HEK293 (cell line): ENCODE data around the gene CSNK1E.

ENCODE experiments used
- CTCF ChIA-PET: fragments of 350-600 bp; formaldehyde crosslinking; extraction: SDS; loops from one replicate; lab custom pipeline; 2021; ENCODE audit warnings: antibody characterized with exemption; lab: Yijun Ruan, JAX
- POLR2A ChIA-PET: fragments of 300-600 bp; formaldehyde crosslinking; extraction: SDS; loops from one replicate; lab custom pipeline; 2020; ENCODE audit warnings: antibody characterized with exemption, inconsistent platforms; lab: Yijun Ruan, JAX
- H3K27ac ChIP-seq: fragments of 200-500 bp; sonication (Bioruptor generic); 2 replicates; pipeline ENCODE4 v1.5.1; 2014; ENCODE audit warnings: low read depth, low read length, control low read depth, inconsistent platforms; ENCODE audit errors: extremely low read depth
- H3K36me3 ChIP-seq, 2 experiments: fragments of 200-500 bp in 1 of 2; sonication (Bioruptor generic) in 1 of 2; 1 replicate in 1 of 2; 2 replicates in 1 of 2; pipeline ENCODE4 v1.5.1; 2014 to 2017; ENCODE audit warnings: inconsistent platforms in 2 of 2, low read length in 2 of 2; ENCODE audit not compliant: control insufficient read depth in 2 of 2, insufficient read depth in 1 of 2
- H3K4me1 ChIP-seq: fragments of 200-500 bp; sonication (Bioruptor generic); 2 replicates; pipeline ENCODE4 v1.5.1; 2014; ENCODE audit warnings: mild to moderate bottlenecking, low read length, inconsistent platforms; ENCODE audit not compliant: control insufficient read depth, insufficient read depth
- H3K4me3 ChIP-seq: 2 replicates; pipeline ENCODE4 v1.5.1; 2011; ENCODE audit warnings: low read depth, mild to moderate bottlenecking, control low read depth, low read length, moderate library complexity
- H3K9me3 ChIP-seq: fragments of 200-500 bp; sonication (Bioruptor generic); 2 replicates; pipeline ENCODE4 v1.5.1; 2014; ENCODE audit warnings: low read depth, low read length, inconsistent platforms; ENCODE audit not compliant: control insufficient read depth, insufficient read depth
- GLI2 ChIP-seq: fragments of 450-650 bp; formaldehyde crosslinking; IDR thresholded peaks from 2 replicates; pipeline ENCODE4; 2017; ENCODE audit warnings: missing biosample characterization, missing genetic modification characterization, low read depth, borderline replicate concordance
- HIC1 ChIP-seq: fragments of 450-650 bp; formaldehyde crosslinking; IDR thresholded peaks from 2 replicates; pipeline ENCODE4 v1.5.1; 2016; ENCODE audit warnings: missing biosample characterization, missing genetic modification characterization
- KLF8 ChIP-seq: fragments of 450-650 bp; formaldehyde crosslinking; IDR thresholded peaks from 2 replicates; pipeline ENCODE4 v1.5.1; 2016; ENCODE audit warnings: missing biosample characterization, missing genetic modification characterization
- SCRT2 ChIP-seq: fragments of 450-650 bp; formaldehyde crosslinking; IDR thresholded peaks from 2 replicates; pipeline ENCODE4 v1.5.1; 2016; ENCODE audit warnings: missing biosample characterization, missing genetic modification characterization
- YY1 ChIP-seq: fragments of 450-650 bp; formaldehyde crosslinking; IDR thresholded peaks from 2 replicates; pipeline ENCODE4 v1.5.1; 2018; ENCODE audit warnings: missing biosample characterization, missing genetic modification characterization
- ZBTB17 ChIP-seq: fragments of 450-650 bp; formaldehyde crosslinking; IDR thresholded peaks from 2 replicates; pipeline ENCODE4 v1.5.1; 2016; ENCODE audit warnings: missing biosample characterization, missing genetic modification characterization
- ZNF146 ChIP-seq: fragments of 450-650 bp; formaldehyde crosslinking; IDR thresholded peaks from 2 replicates; pipeline ENCODE4 v1.5.1; 2016; ENCODE audit warnings: missing biosample characterization, missing genetic modification characterization
- ZNF426 ChIP-seq: fragments of 450-650 bp; formaldehyde crosslinking; IDR thresholded peaks from 2 replicates; pipeline ENCODE4 v1.5.1; 2017; ENCODE audit warnings: missing biosample characterization, missing genetic modification characterization, mild to moderate bottlenecking, inconsistent platforms, moderate library complexity
- ZNF629 ChIP-seq: fragments of 450-650 bp; formaldehyde crosslinking; IDR thresholded peaks from 2 replicates; pipeline ENCODE4 v1.5.1; 2017; ENCODE audit warnings: missing biosample characterization, missing genetic modification characterization
- ZSCAN4 ChIP-seq: fragments of 450-650 bp; formaldehyde crosslinking; IDR thresholded peaks from 2 replicates; pipeline ENCODE4 v1.5.1; 2017; ENCODE audit warnings: missing biosample characterization, missing genetic modification characterization
- TF ChIP-seq, protein P1 (sequence below): fragments of 450-650 bp; formaldehyde crosslinking; IDR thresholded peaks from 2 replicates; pipeline ENCODE4 v1.5.1; 2016; ENCODE audit warnings: missing biosample characterization, missing genetic modification characterization
- TF ChIP-seq, protein P2 (sequence below): fragments of 450-650 bp; IDR thresholded peaks from 2 replicates; pipeline ENCODE4 v1.5.1; 2018; ENCODE audit warnings: missing biosample characterization, mild to moderate bottlenecking, missing genetic modification characterization
- TF ChIP-seq, protein P3 (sequence below): fragments of 450-650 bp; formaldehyde crosslinking; IDR thresholded peaks from 2 replicates; pipeline ENCODE4 v1.5.1; 2016; ENCODE audit warnings: missing biosample characterization, missing genetic modification characterization, borderline replicate concordance
- TF ChIP-seq, protein P4 (sequence below): fragments of 450-650 bp; formaldehyde crosslinking; IDR thresholded peaks from 2 replicates; pipeline ENCODE4 v1.5.1; 2016; ENCODE audit warnings: missing biosample characterization, missing genetic modification characterization, borderline replicate concordance

CSNK1E gene

DNA sequence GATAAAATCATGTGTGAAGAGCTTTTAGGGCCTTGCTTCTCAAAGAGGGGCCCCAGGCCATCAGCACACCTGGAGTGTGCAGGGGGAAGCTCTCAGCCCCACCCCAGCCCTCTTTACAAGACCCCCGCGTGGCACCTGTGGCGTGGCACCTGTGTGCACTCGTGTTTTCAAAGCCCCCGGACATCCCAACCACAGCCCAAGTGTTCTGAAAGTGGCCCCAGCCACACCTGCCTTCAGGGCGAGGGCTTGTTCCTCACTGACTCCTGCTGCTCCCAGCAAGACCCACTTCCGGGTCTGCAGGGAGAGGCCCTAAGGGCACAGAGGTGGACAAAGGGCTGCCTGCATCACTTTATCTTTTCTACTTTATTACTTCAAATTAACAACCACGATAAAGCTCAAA lies 26.9 kb downstream of the CSNK1E start:
- no peaks in the 10 kb centered on the region for H3K4me1 ChIP-seq
- no peak overlapping the region for H3K4me3 ChIP-seq
- H3K27ac ChIP-seq = 0 out of 2 replicates have a peak overlapping the region, but pooled peaks have one; percentile 32
- H3K36me3 ChIP-seq = peaks cover 11 to 64% of the 10 kb centered on the region in 2 experiments
- ChIA-PET POLR2A (no interaction called here), CTCF (interaction anchor here (0.6 kb wide), 1 partner anchor 86 kb away, joined by 3 read pairs; no protein-coding TSS in a partner anchor)
- H3K9me3 ChIP-seq = no peaks in the 10 kb centered on the region
- TF ChIP-seq YY1 (tag by site-specific recombination) = no peak
- TF ChIP-seq ZNF146 (tag by site-specific recombination) = no peak
- TF ChIP-seq, protein P1, sequence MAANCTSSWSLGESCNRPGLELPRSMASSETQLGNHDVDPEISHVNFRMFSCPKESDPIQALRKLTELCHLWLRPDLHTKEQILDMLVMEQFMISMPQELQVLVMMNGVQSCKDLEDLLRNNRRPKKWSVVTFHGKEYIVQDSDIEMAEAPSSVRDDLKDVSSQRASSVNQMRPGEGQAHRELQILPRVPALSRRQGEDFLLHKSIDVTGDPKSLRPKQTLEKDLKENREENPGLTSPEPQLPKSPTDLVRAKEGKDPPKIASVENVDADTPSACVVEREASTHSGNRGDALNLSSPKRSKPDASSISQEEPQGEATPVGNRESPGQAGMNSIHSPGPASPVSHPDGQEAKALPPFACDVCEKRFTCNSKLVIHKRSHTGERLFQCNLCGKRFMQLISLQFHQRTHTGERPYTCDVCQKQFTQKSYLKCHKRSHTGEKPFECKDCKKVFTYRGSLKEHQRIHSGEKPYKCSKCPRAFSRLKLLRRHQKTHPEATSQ = no peak
- no peak for TF ChIP-seq KLF8
- peak; percentile 62 for TF ChIP-seq SCRT2 (tag by site-specific recombination)

- Histone ChIP-seq H3K4me1 (no peaks in the 10 kb centered on the region), H3K36me3 (peaks cover 11 to 56% of the 10 kb centered on the region in 2 experiments; a peak in 2 of 3 replicates), H3K27ac (peak overlapping the region; percentile 35; the same call in 1 of the 2 replicates), H3K4me3 (no peak overlapping the region), H3K9me3 (no peaks in the 10 kb centered on the region)
- CTCF ChIA-PET = interaction anchor here (0.6 to 1.1 kb wide), 3 partner anchors 9 to 86 kb away, joined by 3 read pairs; no protein-coding TSS in a partner anchor
- POLR2A ChIA-PET = no interaction called here
- 0 out of 2 replicates have a peak, but pooled peaks have one; percentile 44 for TF ChIP-seq ZBTB17 (tag by site-specific recombination)
- TF ChIP-seq ZNF629 (tag by site-specific recombination) = no peak
- no peak for TF ChIP-seq ZNF426
Observed at GRCh38 chr22:38289583-38290082, 27.6 kb downstream of the CSNK1E start.

- 0 out of 2 replicates have a peak, but pooled peaks cover 5% of the 10 kb centered on the region for H3K4me1 ChIP-seq
- H3K9me3 ChIP-seq = no peaks in the 10 kb centered on the region
- CTCF ChIA-PET = interaction anchor here (0.6 to 1.0 kb wide), 2 partner anchors 64 to 234 kb away, joined by 3 to 4 read pairs; no protein-coding TSS in a partner anchor
- POLR2A ChIA-PET = interaction anchor here (0.6 to 1.0 kb wide), 2 partner anchors 15 to 424 kb away, joined by 3 read pairs; no protein-coding TSS in a partner anchor
- peaks cover 11 to 34% of the 10 kb centered on the region in 2 experiments; a peak in 2 of 3 replicates for H3K36me3 ChIP-seq
- no peak overlapping the region for H3K27ac ChIP-seq
- no peak overlapping the region for H3K4me3 ChIP-seq
- TF ChIP-seq ZSCAN4 (tag by site-specific recombination) (no peak), GLI2 (tag by site-specific recombination) (no peak), HIC1 (tag by site-specific recombination) (no peak)
- TF ChIP-seq, protein P2, sequence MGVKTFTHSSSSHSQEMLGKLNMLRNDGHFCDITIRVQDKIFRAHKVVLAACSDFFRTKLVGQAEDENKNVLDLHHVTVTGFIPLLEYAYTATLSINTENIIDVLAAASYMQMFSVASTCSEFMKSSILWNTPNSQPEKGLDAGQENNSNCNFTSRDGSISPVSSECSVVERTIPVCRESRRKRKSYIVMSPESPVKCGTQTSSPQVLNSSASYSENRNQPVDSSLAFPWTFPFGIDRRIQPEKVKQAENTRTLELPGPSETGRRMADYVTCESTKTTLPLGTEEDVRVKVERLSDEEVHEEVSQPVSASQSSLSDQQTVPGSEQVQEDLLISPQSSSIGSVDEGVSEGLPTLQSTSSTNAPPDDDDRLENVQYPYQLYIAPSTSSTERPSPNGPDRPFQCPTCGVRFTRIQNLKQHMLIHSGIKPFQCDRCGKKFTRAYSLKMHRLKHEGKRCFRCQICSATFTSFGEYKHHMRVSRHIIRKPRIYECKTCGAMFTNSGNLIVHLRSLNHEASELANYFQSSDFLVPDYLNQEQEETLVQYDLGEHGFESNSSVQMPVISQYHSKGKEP (tag by site-specific recombination) = no peak
- TF ChIP-seq, protein P3, sequence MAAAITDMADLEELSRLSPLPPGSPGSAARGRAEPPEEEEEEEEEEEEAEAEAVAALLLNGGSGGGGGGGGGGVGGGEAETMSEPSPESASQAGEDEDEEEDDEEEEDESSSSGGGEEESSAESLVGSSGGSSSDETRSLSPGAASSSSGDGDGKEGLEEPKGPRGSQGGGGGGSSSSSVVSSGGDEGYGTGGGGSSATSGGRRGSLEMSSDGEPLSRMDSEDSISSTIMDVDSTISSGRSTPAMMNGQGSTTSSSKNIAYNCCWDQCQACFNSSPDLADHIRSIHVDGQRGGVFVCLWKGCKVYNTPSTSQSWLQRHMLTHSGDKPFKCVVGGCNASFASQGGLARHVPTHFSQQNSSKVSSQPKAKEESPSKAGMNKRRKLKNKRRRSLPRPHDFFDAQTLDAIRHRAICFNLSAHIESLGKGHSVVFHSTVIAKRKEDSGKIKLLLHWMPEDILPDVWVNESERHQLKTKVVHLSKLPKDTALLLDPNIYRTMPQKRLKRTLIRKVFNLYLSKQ = no peak
- TF ChIP-seq, protein P4, sequence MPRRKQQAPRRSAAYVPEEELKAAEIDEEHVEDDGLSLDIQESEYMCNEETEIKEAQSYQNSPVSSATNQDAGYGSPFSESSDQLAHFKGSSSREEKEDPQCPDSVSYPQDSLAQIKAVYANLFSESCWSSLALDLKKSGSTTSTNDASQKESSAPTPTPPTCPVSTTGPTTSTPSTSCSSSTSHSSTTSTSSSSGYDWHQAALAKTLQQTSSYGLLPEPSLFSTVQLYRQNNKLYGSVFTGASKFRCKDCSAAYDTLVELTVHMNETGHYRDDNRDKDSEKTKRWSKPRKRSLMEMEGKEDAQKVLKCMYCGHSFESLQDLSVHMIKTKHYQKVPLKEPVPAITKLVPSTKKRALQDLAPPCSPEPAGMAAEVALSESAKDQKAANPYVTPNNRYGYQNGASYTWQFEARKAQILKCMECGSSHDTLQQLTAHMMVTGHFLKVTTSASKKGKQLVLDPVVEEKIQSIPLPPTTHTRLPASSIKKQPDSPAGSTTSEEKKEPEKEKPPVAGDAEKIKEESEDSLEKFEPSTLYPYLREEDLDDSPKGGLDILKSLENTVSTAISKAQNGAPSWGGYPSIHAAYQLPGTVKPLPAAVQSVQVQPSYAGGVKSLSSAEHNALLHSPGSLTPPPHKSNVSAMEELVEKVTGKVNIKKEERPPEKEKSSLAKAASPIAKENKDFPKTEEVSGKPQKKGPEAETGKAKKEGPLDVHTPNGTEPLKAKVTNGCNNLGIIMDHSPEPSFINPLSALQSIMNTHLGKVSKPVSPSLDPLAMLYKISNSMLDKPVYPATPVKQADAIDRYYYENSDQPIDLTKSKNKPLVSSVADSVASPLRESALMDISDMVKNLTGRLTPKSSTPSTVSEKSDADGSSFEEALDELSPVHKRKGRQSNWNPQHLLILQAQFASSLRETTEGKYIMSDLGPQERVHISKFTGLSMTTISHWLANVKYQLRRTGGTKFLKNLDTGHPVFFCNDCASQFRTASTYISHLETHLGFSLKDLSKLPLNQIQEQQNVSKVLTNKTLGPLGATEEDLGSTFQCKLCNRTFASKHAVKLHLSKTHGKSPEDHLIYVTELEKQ = no peak
Observed at GRCh38 chr22:38286915-38287669, 30.1 kb downstream of the CSNK1E start.
